Suprapubic skin (tissue), 4 donors: ENCODE measurements around the gene KCNG2. TPM values are rescaled to one million over a fixed set of nuclear protein-coding genes. Genes with fewer than 3 reads are reported as not detected.

Source experiments
- DNase-seq, 2 donors: peaks; one replicate each; pipeline ENCODE4 v3.0.0-alpha.2; 2019; ENCODE audit warnings: low spot score in 2 of 2
- H3K27ac ChIP-seq: fragments of 200-600 bp; sonication (generic); one replicate; pipeline ENCODE4 v1.5.1; 2019
- H3K27me3 ChIP-seq: fragments of 200-600 bp; sonication (generic); one replicate; pipeline ENCODE4 v1.5.1; 2019
- H3K36me3 ChIP-seq: fragments of 200-600 bp; sonication (generic); one replicate; pipeline ENCODE4 v1.5.1; 2019
- H3K4me1 ChIP-seq: fragments of 200-600 bp; sonication (generic); one replicate; pipeline ENCODE4 v1.5.1; 2019
- H3K4me3 ChIP-seq: fragments of 200-600 bp; sonication (generic); one replicate; pipeline ENCODE4 v1.5.1; 2019; ENCODE audit warnings: mild to moderate bottlenecking
- H3K9me3 ChIP-seq: fragments of 200-600 bp; sonication (generic); one replicate; pipeline ENCODE4 v1.5.1; 2019
- EP300 ChIP-seq: sonication (generic); formaldehyde crosslinking; IDR thresholded peaks from one replicate; pipeline ENCODE4 v1.6.1; 2017; ENCODE audit warnings: antibody characterized with exemption
- POLR2A ChIP-seq, 2 donors: fragments of 450-650 bp; IDR thresholded peaks; one replicate each; pipeline ENCODE4 v1.6.1; 2017; ENCODE audit warnings: antibody characterized with exemption in 2 of 2, mild to moderate bottlenecking in 2 of 2, moderate library complexity in 2 of 2
- POLR2AphosphoS5 ChIP-seq, 3 donors: sonication (generic); formaldehyde crosslinking; IDR thresholded peaks; one replicate each; pipeline ENCODE4 v1.6.1; 2017; ENCODE audit warnings: antibody characterized with exemption in 3 of 3
- WGBS: methylation state at CpG from one replicate; pipeline ENCODE4 v1.1.5; 2018; 5-methylcytosine and 5-hydroxymethylcytosine counted together
- total RNA-seq, 4 donors: library from RNA; depleted of rRNA; stranded (reverse); fragments of >200 nt; gene quantifications; one replicate each; pipeline ENCODE4 v1.1.0, GENCODE V29; 2016
- TF ChIP-seq, protein P1 (sequence below), 2 donors: fragments of 200-600 bp in 1 of 2; fragments of 450-650 bp in 1 of 2; sonication (generic) in 1 of 2; IDR thresholded peaks; one replicate each; pipeline ENCODE4 v1.5.1; 2016 to 2019; ENCODE audit warnings: antibody characterized with exemption in 2 of 2, mild to moderate bottlenecking in 1 of 2, moderate library complexity in 1 of 2

KCNG2 gene
- total RNA-seq, 4 donors from 2014 or later: not detected

- peak; percentile 33 to 43 for DNase-seq
- no peak overlapping the region for H3K27ac ChIP-seq
- TF ChIP-seq POLR2A (IDR thresholded peaks at IDR 0.05): no peak
- 93% methylated on average over 24 of the region's 24 CpGs for WGBS
- peaks cover 58% of the 10 kb centered on the region for H3K36me3 ChIP-seq
- H3K27me3 ChIP-seq: no peaks in the 10 kb centered on the region
- no peaks in the 10 kb centered on the region for H3K4me1 ChIP-seq
- no peak overlapping the region for H3K4me3 ChIP-seq
- H3K9me3 ChIP-seq: no peaks in the 10 kb centered on the region
These were observed 124.5 kb downstream of the KCNG2 start for GRCh38 chr18:79921984-79922965.

DNA sequence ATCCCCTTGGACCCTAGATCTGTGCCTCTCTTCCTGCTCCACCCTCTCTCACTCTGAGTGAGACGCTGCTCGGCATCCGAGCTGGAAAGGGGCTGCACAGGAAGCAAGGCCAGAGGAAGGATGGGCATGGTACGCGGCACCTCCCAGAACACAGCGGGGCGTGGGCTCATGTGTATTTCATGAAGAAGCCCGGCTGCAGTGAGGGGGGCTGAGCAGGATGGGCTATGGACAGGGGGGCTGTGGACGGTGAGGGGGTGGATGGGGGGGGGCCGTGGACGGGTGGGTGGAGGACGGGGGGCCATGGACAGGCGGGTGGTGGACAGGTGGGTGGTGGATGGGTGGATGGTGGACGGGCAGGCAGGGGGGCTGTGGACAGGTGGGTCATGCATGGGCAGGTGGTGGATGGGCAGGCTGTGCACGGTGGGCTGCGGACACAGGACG lies 125.3 kb downstream of the KCNG2 start:
- H3K9me3 ChIP-seq: peaks cover 2% of the 10 kb centered on the region
- WGBS: 88% methylated on average over 17 of the region's 17 CpGs
- no peak overlapping the region for H3K4me3 ChIP-seq
- TF ChIP-seq, protein P1, sequence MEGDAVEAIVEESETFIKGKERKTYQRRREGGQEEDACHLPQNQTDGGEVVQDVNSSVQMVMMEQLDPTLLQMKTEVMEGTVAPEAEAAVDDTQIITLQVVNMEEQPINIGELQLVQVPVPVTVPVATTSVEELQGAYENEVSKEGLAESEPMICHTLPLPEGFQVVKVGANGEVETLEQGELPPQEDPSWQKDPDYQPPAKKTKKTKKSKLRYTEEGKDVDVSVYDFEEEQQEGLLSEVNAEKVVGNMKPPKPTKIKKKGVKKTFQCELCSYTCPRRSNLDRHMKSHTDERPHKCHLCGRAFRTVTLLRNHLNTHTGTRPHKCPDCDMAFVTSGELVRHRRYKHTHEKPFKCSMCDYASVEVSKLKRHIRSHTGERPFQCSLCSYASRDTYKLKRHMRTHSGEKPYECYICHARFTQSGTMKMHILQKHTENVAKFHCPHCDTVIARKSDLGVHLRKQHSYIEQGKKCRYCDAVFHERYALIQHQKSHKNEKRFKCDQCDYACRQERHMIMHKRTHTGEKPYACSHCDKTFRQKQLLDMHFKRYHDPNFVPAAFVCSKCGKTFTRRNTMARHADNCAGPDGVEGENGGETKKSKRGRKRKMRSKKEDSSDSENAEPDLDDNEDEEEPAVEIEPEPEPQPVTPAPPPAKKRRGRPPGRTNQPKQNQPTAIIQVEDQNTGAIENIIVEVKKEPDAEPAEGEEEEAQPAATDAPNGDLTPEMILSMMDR (IDR thresholded peaks at IDR 0.05): no peak
- TF ChIP-seq EP300 (no peak), POLR2A (IDR thresholded peaks at IDR 0.05) (no peak), POLR2AphosphoS5 (IDR thresholded peaks at IDR 0.05) (no peak)
- DNase-seq: peak; percentile 50 to 71
- no peak overlapping the region for H3K27ac ChIP-seq
- peaks cover 57% of the 10 kb centered on the region for H3K36me3 ChIP-seq
- H3K4me1 ChIP-seq: no peaks in the 10 kb centered on the region
- H3K27me3 ChIP-seq: no peaks in the 10 kb centered on the region

DNA sequence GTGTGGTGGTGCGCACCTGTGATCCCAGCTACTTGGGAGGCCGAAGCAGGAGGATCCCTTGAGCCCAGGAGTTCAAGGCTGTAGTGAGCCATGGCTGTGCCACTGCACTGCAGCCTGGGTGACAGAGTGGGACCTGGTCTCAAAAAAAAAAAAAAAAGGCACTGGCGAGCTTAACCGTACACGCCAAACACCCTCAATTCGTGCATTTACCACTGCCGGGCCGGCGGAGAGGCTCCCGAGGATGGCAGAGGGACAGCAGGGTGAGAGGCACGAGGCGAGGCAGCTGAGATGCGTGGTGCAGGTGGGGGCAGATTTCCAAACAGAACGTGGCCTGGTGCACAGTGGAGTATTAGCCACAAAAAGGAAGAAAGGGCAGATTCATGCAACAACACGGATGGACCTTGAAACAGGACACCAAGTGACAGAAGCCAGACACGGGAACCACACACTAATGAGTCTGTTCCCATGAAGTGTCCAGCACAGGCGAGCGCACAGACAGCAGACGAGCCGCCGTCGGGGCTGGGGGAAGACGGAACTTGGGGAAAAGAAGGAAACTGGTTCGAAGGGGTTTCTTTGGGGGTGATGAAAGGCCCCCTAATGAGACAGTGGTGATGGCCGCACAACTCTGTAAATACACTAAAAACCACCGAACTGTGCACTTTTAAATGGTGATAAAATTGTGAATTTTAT lies 126.3 kb downstream of the KCNG2 start:
- peaks cover 57% of the 10 kb centered on the region for H3K36me3 ChIP-seq

DNA sequence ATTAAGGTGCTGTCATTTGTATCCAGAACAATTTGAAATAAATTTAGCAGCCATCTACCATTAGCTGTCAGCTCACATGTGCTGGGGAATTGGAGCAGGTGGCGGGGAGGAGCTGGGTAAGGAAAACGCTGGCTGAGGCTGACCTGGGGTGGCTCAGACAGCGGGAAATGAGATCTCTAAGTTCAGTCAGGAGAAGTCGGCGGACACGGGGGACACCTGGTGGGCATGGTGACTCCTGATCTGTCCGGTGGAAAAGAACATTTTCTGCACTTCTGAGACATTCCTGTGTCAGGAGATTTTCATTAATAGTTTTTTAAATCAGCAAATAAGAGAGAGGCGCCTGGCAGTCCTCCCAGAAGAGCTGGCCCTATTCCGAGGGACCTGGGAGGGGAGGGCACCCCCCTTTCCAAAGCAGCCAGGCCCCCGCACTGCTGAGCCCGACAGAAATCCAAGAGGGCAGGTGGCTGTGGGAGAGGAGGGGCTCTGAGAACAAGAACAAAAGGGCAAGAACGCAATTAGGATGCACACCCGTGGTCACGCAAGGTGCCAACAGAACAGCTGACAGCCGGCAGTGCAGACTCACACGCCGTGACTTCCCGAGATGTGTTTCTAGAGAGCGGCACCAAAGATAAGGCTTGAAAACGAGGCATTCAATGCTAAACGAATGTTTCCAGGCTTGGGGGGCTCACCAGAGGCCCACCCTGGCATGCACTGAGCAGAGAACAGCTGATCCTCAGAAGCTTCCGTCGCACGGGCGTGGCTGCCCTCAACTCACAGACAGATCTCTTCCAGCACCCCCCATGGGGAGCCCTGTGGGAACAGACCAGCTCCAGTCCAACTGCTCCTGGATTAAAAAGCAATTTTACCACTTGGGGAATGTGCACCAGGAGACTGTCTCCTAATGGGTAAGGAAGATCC lies 127.3 kb downstream of the KCNG2 start:
- no peaks in the 10 kb centered on the region for H3K27me3 ChIP-seq
- H3K27ac ChIP-seq: no peak overlapping the region
- 73% methylated on average over 23 of the region's 25 CpGs for WGBS
- H3K36me3 ChIP-seq: peaks cover 64% of the 10 kb centered on the region
- no peaks in the 10 kb centered on the region for H3K4me1 ChIP-seq
- peaks cover 13% of the 10 kb centered on the region for H3K9me3 ChIP-seq
- TF ChIP-seq EP300 (no peak), POLR2AphosphoS5 (IDR thresholded peaks at IDR 0.05) (no peak), POLR2A (IDR thresholded peaks at IDR 0.05) (no peak)
- TF ChIP-seq, protein P1 (IDR thresholded peaks at IDR 0.05): no peak
- H3K4me3 ChIP-seq: no peak overlapping the region
- DNase-seq: peak; percentile 44 to 68

More for the DNA sequence above, 126.3 kb downstream of the KCNG2 start:
- WGBS: 96% methylated on average over 26 of the region's 26 CpGs
- H3K27me3 ChIP-seq: no peaks in the 10 kb centered on the region
- no peaks in the 10 kb centered on the region for H3K4me1 ChIP-seq
- no peak overlapping the region for H3K27ac ChIP-seq
- no peak overlapping the region for H3K4me3 ChIP-seq
- peaks cover 8% of the 10 kb centered on the region for H3K9me3 ChIP-seq
- TF ChIP-seq, protein P1 (IDR thresholded peaks at IDR 0.05): no peak
- no peak for TF ChIP-seq POLR2A (IDR thresholded peaks at IDR 0.05)
- peak; percentile 45 to 52 for DNase-seq

DNA sequence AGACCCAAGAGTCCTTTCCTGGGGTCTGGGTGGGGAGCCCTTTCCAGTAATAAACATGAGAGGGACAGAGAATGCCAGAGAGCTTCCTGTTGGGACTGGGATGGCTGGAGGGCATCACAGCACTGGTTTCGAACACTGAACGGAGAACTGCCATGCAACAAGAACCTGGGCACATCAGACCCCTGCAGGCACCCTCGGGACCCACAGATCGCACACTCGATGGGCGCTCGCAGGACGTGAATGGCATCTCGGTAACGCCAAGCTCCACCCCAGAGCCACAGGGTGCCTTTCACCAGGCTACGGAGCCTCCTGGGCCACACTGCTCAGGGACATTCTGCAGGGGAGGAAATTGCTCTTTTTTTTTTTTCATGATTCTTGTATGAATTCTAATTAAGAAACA lies 128.6 kb downstream of the KCNG2 start:
- H3K9me3 ChIP-seq: peaks cover 18% of the 10 kb centered on the region
- no peak overlapping the region for H3K4me3 ChIP-seq
- H3K36me3 ChIP-seq: peaks cover 75% of the 10 kb centered on the region
- 95% methylated on average over 11 of the region's 11 CpGs for WGBS
- TF ChIP-seq, protein P1 (IDR thresholded peaks at IDR 0.05): no peak
- no peaks in the 10 kb centered on the region for H3K27me3 ChIP-seq
- DNase-seq: peak; percentile 55 to 71
- no peaks in the 10 kb centered on the region for H3K4me1 ChIP-seq
- H3K27ac ChIP-seq: no peak overlapping the region
